Measurements from ENCODE around the gene HELZ. TPM values are rescaled to one million over a fixed set of nuclear protein-coding genes. Genes with fewer than 3 reads are reported as not detected.

The HELZ gene
- total RNA-seq, 6 donors from 2014 or later, result 52.1 to 166 (median 60.8) TPM

DNA sequence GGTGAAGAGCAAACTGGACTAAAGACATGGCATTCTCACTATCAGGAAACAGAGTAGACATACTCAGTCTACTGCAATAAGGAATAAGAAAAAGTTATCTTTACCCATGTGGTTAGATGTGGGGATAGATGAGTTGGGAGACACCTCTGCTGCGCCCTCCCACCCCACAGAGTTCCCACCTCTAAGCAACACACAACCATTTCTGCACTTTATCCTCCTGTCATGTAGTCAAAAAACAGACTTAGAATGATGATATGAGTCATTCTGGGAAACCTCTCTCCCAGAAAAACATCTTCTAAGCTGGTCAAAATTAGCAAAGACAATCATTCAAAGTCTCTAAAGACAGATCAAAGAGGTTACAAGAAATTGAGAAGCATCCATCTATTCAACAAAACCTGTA lies 105.7 kb downstream of the HELZ start:
- Histone ChIP-seq H3K4me3 (no peak overlapping the region), H3K4me1 (peaks cover 0 to 9% (median 0%) of the 10 kb centered on the region in 4 donors), H3K27me3 (no peaks in the 10 kb centered on the region), H3K9me3 (no peaks in the 10 kb centered on the region), H3K27ac (no peak overlapping the region), H3K36me3 (peaks cover 0 to 68% (median 33%) of the 10 kb centered on the region in 4 donors)
- TF ChIP-seq POLR2A (IDR thresholded peaks at IDR 0.05), result no peak
- 87 to 90% methylated on average over 1 of the region's 1 CpG for WGBS, 2 donors
- no peak for DNase-seq
- no peak for ATAC-seq (ENCODE audit: low FRiP score in 2 of 2)

GRCh38 chr17:67138392-67138791 lies 106.6 kb downstream of the HELZ start:
- DNase-seq (no peak), ATAC-seq (ENCODE audit: low FRiP score in 2 of 2) (no peak)
- Histone ChIP-seq H3K4me3 (no peak overlapping the region), H3K27me3 (no peaks in the 10 kb centered on the region), H3K4me1 (peaks cover 0 to 9% (median 0%) of the 10 kb centered on the region in 4 donors), H3K27ac (no peak overlapping the region), H3K36me3 (peaks cover 0 to 69% (median 34%) of the 10 kb centered on the region in 4 donors), H3K9me3 (no peaks in the 10 kb centered on the region)
- TF ChIP-seq POLR2AphosphoS5 (IDR thresholded peaks at IDR 0.05) (no peak), CTCF (IDR thresholded peaks at IDR 0.05) (no peak), EP300 (IDR thresholded peaks at IDR 0.05) (no peak), POLR2A (IDR thresholded peaks at IDR 0.05) (no peak)

DNA sequence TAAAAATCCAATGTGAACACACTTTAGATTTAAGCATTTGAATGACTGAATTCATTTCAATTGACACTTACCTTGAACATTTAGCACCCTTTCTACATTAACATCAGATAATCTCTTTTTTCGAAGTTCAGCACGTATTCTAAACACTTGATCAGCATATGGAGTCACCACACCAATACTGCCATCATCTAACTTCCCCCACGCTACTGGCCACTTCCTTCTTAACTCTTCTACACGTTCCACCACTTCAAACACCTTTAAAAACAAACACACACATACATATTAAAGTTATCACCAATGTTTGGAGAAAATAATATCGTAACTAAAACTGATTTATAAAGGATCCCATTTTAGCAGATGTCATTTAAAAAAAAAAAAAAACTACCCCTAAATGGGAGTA lies 107.1 kb downstream of the HELZ start:
- no peak for ATAC-seq (ENCODE audit: low FRiP score in 2 of 2)
- 76 to 78% methylated on average over 5 of the region's 5 CpGs for WGBS, 2 donors
- H3K36me3 ChIP-seq, result peaks cover 0 to 65% (median 32%) of the 10 kb centered on the region in 4 donors

DNA sequence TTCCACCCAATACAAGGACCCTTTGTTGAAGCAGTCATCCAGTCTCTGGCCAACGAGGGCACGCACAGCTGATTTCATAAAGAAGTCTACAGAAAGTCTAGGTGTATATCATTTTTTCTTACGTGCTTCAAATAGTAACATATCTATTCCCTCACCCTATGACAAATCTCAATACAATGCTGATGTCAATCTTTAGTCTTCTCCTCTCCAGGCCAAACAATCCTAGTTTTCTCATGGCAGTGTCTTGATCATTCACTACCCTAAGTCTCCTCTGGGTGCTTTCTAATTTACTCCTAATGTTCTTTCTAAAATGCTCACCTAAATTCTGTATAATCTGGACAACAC lies 108.0 kb downstream of the HELZ start:
- Histone ChIP-seq H3K27ac (no peak overlapping the region), H3K27me3 (no peaks in the 10 kb centered on the region), H3K9me3 (no peaks in the 10 kb centered on the region), H3K4me1 (peaks cover 0 to 9% (median 0%) of the 10 kb centered on the region in 4 donors), H3K4me3 (no peak overlapping the region), H3K36me3 (peaks cover 0 to 63% (median 29%) of the 10 kb centered on the region in 4 donors)
- DNase-seq, result no peak
- TF ChIP-seq EP300 (IDR thresholded peaks at IDR 0.05), result no peak
- TF ChIP-seq CTCF (IDR thresholded peaks at IDR 0.05), result no peak
- TF ChIP-seq POLR2A (IDR thresholded peaks at IDR 0.05), result no peak
- no peak for TF ChIP-seq POLR2AphosphoS5 (IDR thresholded peaks at IDR 0.05)
- no peak for ATAC-seq (ENCODE audit: low FRiP score in 2 of 2)
- WGBS, 2 donors, result 98 to 100% methylated on average over 3 of the region's 3 CpGs

More for the DNA sequence above, 107.1 kb downstream of the HELZ start:
- no peak for DNase-seq
- no peak for TF ChIP-seq EP300 (IDR thresholded peaks at IDR 0.05)
- TF ChIP-seq POLR2A (IDR thresholded peaks at IDR 0.05), result no peak
- no peak for TF ChIP-seq CTCF (IDR thresholded peaks at IDR 0.05)
- TF ChIP-seq POLR2AphosphoS5 (IDR thresholded peaks at IDR 0.05), result no peak
- Histone ChIP-seq H3K27me3 (no peaks in the 10 kb centered on the region), H3K9me3 (no peaks in the 10 kb centered on the region), H3K27ac (no peak overlapping the region), H3K4me3 (no peak overlapping the region), H3K4me1 (peaks cover 0 to 9% (median 0%) of the 10 kb centered on the region in 4 donors)

DNA sequence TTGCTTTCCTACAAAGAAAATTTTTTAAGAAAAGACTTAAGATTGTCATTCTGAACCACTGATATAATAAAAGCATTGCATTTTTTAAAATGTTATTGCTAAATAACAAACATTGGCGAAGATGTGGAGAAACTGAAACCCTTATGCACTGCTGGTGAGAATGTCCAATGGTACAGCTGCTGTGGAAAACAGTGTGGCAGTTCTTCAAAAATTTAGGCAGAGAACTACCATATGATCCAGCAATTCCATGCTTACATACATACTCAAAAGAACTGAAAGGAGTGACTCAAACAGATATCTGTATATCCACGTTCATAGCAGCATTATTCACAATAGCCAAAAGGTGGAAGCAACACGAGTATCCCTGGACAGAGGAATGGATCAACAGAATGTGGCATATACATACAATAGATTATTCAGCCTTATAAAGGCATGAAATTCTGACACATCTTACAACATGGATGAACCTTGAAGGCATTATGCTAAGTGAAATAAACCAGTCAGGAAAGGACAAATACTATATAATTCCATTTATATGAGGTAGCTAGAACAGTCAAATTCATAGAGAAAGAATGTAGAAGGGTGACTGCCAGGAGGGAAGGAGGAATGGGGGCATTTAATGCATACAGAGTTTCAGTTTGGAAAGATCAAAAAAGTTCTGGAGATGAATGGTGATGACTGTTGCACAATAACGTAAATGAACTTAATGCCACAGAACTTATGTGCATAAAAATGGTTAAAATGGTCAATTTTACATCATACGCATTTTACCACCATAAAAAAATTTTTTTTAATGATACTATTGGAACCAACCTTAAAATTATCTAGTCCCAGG lies 108.6 kb downstream of the HELZ start:
- Histone ChIP-seq H3K27me3 (no peaks in the 10 kb centered on the region), H3K36me3 (peaks cover 0 to 61% (median 26%) of the 10 kb centered on the region in 4 donors), H3K4me1 (peaks cover 0 to 9% (median 0%) of the 10 kb centered on the region in 4 donors), H3K27ac (no peak overlapping the region), H3K4me3 (no peak overlapping the region), H3K9me3 (no peaks in the 10 kb centered on the region)
- no peak for TF ChIP-seq EP300 (IDR thresholded peaks at IDR 0.05)
- WGBS, 2 donors, result 89 to 91% methylated on average over 5 of the region's 5 CpGs
- ATAC-seq (ENCODE audit: low FRiP score in 2 of 2) (no peak), DNase-seq (no peak)

DNA sequence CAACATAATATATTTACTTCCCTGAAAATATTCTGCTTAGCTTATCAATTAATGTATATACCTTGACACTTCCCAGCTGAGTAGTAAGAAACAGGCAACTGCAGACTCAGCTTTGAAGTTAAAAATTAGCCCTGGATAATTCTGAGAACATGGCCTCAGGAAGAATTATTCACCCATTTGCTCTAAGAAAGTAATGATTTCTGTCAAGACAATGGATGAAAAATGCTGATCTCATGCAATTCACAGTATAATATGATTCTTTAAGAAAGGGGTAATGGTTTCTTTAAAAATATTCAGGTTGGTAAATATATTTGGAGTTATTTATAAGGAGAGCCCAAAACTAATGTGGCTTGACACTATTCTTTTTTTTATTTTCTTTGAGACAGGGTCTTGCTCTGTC lies 111.8 kb downstream of the HELZ start:
- TF ChIP-seq CTCF (IDR thresholded peaks at IDR 0.05) (no peak), POLR2AphosphoS5 (IDR thresholded peaks at IDR 0.05) (no peak), POLR2A (IDR thresholded peaks at IDR 0.05) (no peak), EP300 (IDR thresholded peaks at IDR 0.05) (no peak)
- ATAC-seq (ENCODE audit: low FRiP score in 2 of 2) (no peak), DNase-seq (no peak)
- H3K9me3 ChIP-seq, result no peaks in the 10 kb centered on the region
- H3K27me3 ChIP-seq, result no peaks in the 10 kb centered on the region
- peaks cover 0 to 50% (median 21%) of the 10 kb centered on the region in 4 donors for H3K36me3 ChIP-seq
- H3K4me3 ChIP-seq, result no peak overlapping the region
- H3K27ac ChIP-seq, result no peak overlapping the region
- H3K4me1 ChIP-seq, result no peaks in the 10 kb centered on the region
